Keratinocyte (primary cell): ENCODE results near the gene COL9A1.

ENCODE experiments used
- CTCF ChIP-seq, 3 experiments: IDR thresholded peaks in 1 of 3; conservative IDR thresholded peaks in 1 of 3; optimal IDR thresholded peaks in 1 of 3; 2 replicates in 2 of 3; 3 replicates in 1 of 3; pipeline versions ENCODE3 to v1.5.1; 2011; ENCODE audit warnings: low read length in 3 of 3, mild to moderate bottlenecking in 3 of 3, moderate library complexity in 2 of 3, control low read depth in 1 of 3, inconsistent platforms in 1 of 3; ENCODE audit not compliant: insufficient read depth in 2 of 3; ENCODE audit errors: extremely low read depth in 1 of 3
- EZH2 ChIP-seq: IDR thresholded peaks from one replicate; pipeline ENCODE4 v1.6.1; 2012; ENCODE audit warnings: inconsistent platforms, mild to moderate bottlenecking, low read length, moderate library complexity

- TF ChIP-seq CTCF (optimal IDR thresholded peaks at IDR 0.05 in 1 of 3, IDR thresholded peaks at IDR 0.05 in 1 of 3, conservative IDR thresholded peaks at IDR 0.05 in 1 of 3; ENCODE audit: extremely low read depth in 1 of 3, insufficient read depth in 2 of 3, low read length in 3 of 3) (no peak), EZH2 (no peak)
These were observed 40.4 kb upstream of the COL9A1 start for GRCh38 chr6:70343313-70343712.
